Measurements from ENCODE around the gene NLGN2.

Gene NLGN2

GRCh38 chr17:7408252-7408727 is 645 bp downstream of the NLGN2 start:
- DNase-seq (ENCODE audit: extremely low read depth, insufficient read length), result no peak
- no peak overlapping the region for H3K4me3 ChIP-seq (replicated peaks; ENCODE audit: low read depth, low read length)

GRCh38 chr17:7408863-7409262 is 1.2 kb downstream of the NLGN2 start:
- DNase-seq (ENCODE audit: extremely low read depth, insufficient read length), result no peak
- H3K27me3 ChIP-seq (replicated peaks; ENCODE audit: control insufficient read depth, insufficient read depth, low read length), result no peaks in the 10 kb centered on the region; the same call in none of the 2 replicates
- no peak overlapping the region for H3K4me3 ChIP-seq (replicated peaks; ENCODE audit: low read depth, low read length)
- no peak for TF ChIP-seq CTCF (IDR thresholded peaks at IDR 0.05; ENCODE audit: insufficient read depth, low read length, poor library complexity, severe bottlenecking)
- H3K36me3 ChIP-seq (ENCODE audit: control insufficient read depth, insufficient read depth, low read length), result no peaks in the 10 kb centered on the region

More at GRCh38 chr17:7408252-7408727, 645 bp downstream of the NLGN2 start:
- Histone ChIP-seq H3K36me3 (ENCODE audit: control insufficient read depth, insufficient read depth, low read length) (no peaks in the 10 kb centered on the region), H3K27me3 (replicated peaks; ENCODE audit: control insufficient read depth, insufficient read depth, low read length) (no peaks in the 10 kb centered on the region; the same call in none of the 2 replicates)
- TF ChIP-seq CTCF (IDR thresholded peaks at IDR 0.05; ENCODE audit: insufficient read depth, low read length, poor library complexity, severe bottlenecking), result no peak

GRCh38 chr17:7409716-7410115 is 2.1 kb downstream of the NLGN2 start:
- no peak for TF ChIP-seq CTCF (IDR thresholded peaks at IDR 0.05; ENCODE audit: insufficient read depth, low read length, poor library complexity, severe bottlenecking)
- Histone ChIP-seq H3K36me3 (ENCODE audit: control insufficient read depth, insufficient read depth, low read length) (no peaks in the 10 kb centered on the region), H3K27me3 (replicated peaks; ENCODE audit: control insufficient read depth, insufficient read depth, low read length) (no peaks in the 10 kb centered on the region; the same call in none of the 2 replicates), H3K4me3 (replicated peaks; ENCODE audit: low read depth, low read length) (no peak overlapping the region)
- DNase-seq (ENCODE audit: extremely low read depth, insufficient read length), result no peak

- Histone ChIP-seq H3K4me3 (replicated peaks; ENCODE audit: low read depth, low read length) (no peak overlapping the region), H3K36me3 (ENCODE audit: control insufficient read depth, insufficient read depth, low read length) (no peaks in the 10 kb centered on the region), H3K27me3 (replicated peaks; ENCODE audit: control insufficient read depth, insufficient read depth, low read length) (peaks cover 2% of the 10 kb centered on the region)
- no peak for TF ChIP-seq CTCF (IDR thresholded peaks at IDR 0.05; ENCODE audit: insufficient read depth, low read length, poor library complexity, severe bottlenecking)
- no peak for DNase-seq (ENCODE audit: extremely low read depth, insufficient read length)
Observed at GRCh38 chr17:7410634-7411426, 3.2 kb downstream of the NLGN2 start.

GRCh38 chr17:7411427-7411750 is 3.7 kb downstream of the NLGN2 start:
- no peak overlapping the region for H3K4me3 ChIP-seq (replicated peaks; ENCODE audit: low read depth, low read length)
- peaks cover 2% of the 10 kb centered on the region for H3K27me3 ChIP-seq (replicated peaks; ENCODE audit: control insufficient read depth, insufficient read depth, low read length)
- no peaks in the 10 kb centered on the region for H3K36me3 ChIP-seq (ENCODE audit: control insufficient read depth, insufficient read depth, low read length)
- TF ChIP-seq CTCF (IDR thresholded peaks at IDR 0.05; ENCODE audit: insufficient read depth, low read length, poor library complexity, severe bottlenecking), result no peak
- no peak for DNase-seq (ENCODE audit: extremely low read depth, insufficient read length)
